ENCODE data around the gene TMEM158.

TMEM158 gene

GRCh38 chr3:45207446-45207845 lies 18.6 kb downstream of the TMEM158 start:
- no peak for TF ChIP-seq CTCF (IDR thresholded peaks at IDR 0.05; ENCODE audit: control insufficient read depth, extremely low read depth, insufficient read depth)
- no peak overlapping the region for H3K4me3 ChIP-seq (ENCODE audit: low read depth, low read length)
- no peak for DNase-seq (ENCODE audit: low read depth)

GRCh38 chr3:45205126-45205525 lies 21.0 kb downstream of the TMEM158 start:
- TF ChIP-seq CTCF (IDR thresholded peaks at IDR 0.05; ENCODE audit: control insufficient read depth, extremely low read depth, insufficient read depth), result no peak
- no peak overlapping the region for H3K4me3 ChIP-seq (ENCODE audit: low read depth, low read length)
- no peak for DNase-seq (ENCODE audit: low read depth)

- no peak for TF ChIP-seq CTCF (IDR thresholded peaks at IDR 0.05; ENCODE audit: control insufficient read depth, extremely low read depth, insufficient read depth)
- no peak overlapping the region for H3K4me3 ChIP-seq (ENCODE audit: low read depth, low read length)
- DNase-seq (ENCODE audit: low read depth), result no peak
Observed at GRCh38 chr3:45204136-45204535, 22.0 kb downstream of the TMEM158 start.

GRCh38 chr3:45199837-45200648 lies 26.0 kb downstream of the TMEM158 start:
- no peak for DNase-seq (ENCODE audit: low read depth)
- TF ChIP-seq CTCF (IDR thresholded peaks at IDR 0.05; ENCODE audit: control insufficient read depth, extremely low read depth, insufficient read depth), result no peak
- H3K4me3 ChIP-seq (ENCODE audit: low read depth, low read length), result no peak overlapping the region

GRCh38 chr3:45198264-45199260 lies 27.5 kb downstream of the TMEM158 start:
- H3K4me3 ChIP-seq (ENCODE audit: low read depth, low read length), result no peak overlapping the region
- DNase-seq (ENCODE audit: low read depth), result no peak
- no peak for TF ChIP-seq CTCF (IDR thresholded peaks at IDR 0.05; ENCODE audit: control insufficient read depth, extremely low read depth, insufficient read depth)

GRCh38 chr3:45194791-45195190 lies 31.3 kb downstream of the TMEM158 start:
- TF ChIP-seq CTCF (IDR thresholded peaks at IDR 0.05; ENCODE audit: control insufficient read depth, extremely low read depth, insufficient read depth), result no peak
- DNase-seq (ENCODE audit: low read depth), result no peak
- H3K4me3 ChIP-seq (ENCODE audit: low read depth, low read length), result no peak overlapping the region

All from LNCaP clone FGC (cell line).